NK-92 (cell line): ENCODE measurements around the gene FOXC1.

Experiments used
- DNase-seq: peaks from one replicate; lab custom pipeline; 2025; ENCODE audit not compliant: unreplicated experiment; lab: John Stamatoyannopoulos, UW

Gene FOXC1

DNA sequence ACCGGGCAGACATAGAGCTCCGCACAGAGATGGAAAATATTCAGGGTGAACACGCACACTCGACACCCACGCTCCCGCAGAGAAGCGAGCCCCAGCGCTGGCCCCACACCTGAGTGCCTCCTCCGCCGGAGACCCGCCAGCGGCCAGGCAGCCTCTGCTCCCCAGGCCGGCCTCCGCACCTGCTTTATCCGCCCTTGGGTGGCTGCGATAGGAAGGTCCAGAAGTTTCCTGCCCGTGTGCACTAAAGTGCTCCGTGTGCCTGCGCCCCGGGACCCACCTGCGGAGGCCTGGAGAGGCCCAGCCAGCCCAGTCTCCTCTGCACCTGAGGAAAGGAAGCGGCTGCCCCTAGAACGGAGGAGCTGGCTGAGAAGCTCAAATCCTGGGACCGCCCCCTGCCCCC is 10.8 kb upstream of the FOXC1 start:
- DNase-seq, result no peak

DNA sequence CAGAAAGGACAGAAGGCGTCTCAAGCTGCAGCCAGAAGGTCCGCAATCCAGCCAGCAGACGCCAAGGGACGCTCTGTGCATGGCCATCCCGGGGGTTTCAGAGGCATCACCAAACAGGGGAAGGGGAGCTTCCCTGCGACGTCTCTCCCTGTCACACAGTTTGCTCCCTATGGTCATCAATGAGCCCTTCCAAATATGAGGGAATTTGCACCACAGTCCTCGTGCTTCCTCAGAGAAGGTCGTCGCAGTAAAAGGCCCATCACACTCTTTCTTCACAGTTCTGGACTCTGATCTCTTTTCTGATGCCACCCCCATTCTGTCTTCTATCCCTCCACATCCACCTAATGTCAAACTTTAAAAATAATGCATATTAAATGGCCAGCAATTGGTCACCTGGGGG is 10.2 kb upstream of the FOXC1 start:
- DNase-seq, result no peak

DNA sequence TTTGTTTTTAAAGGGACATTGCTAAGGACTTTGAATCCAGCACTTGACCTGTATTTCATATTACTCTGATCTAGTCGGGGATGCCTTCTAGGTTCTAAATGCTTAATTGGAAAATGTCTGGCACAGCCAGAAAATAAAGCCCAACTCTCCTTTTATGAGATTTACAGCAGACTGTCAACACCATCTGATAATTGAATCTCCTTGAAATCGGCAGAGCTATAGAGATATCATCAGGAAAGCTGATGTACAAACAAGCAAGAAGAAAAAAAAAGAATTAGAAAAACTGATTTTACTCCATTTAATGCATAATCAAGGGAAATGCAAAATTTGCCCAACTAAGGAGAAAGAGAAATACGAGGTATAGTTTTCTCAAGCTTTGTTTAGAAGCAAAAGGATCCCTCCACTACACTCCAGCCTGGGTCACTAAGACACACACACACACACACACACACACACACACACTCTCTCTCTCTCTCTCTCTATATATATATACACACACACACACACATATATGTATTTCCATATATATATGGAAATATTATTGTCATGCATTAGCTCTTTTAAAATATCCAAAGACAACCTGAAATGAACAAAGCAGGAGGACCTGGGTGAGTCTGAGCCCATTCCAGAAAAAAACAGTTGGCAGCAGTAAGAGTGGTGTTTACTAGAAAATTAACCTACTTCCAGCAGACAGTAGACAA is 9.5 kb upstream of the FOXC1 start:
- DNase-seq, result no peak

DNA sequence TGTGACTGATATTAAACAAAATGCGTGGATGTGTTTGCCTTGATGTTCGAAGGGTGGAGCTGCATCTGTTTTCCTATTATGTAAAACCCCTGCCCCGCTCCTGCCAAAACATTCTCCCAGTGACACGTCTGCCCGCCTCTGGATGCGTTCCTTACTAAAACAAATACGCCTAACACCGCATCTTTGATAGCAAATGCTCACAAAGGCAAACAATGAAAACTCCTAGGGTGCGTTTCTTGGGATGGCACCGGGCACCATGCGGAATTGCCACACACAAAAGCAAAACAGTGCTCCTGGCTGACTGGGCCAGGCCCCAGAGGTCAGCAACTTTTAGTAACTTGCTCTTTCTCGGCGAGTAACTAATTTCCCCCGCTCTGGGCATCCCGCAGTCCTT is 9.0 kb upstream of the FOXC1 start:
- no peak for DNase-seq

DNA sequence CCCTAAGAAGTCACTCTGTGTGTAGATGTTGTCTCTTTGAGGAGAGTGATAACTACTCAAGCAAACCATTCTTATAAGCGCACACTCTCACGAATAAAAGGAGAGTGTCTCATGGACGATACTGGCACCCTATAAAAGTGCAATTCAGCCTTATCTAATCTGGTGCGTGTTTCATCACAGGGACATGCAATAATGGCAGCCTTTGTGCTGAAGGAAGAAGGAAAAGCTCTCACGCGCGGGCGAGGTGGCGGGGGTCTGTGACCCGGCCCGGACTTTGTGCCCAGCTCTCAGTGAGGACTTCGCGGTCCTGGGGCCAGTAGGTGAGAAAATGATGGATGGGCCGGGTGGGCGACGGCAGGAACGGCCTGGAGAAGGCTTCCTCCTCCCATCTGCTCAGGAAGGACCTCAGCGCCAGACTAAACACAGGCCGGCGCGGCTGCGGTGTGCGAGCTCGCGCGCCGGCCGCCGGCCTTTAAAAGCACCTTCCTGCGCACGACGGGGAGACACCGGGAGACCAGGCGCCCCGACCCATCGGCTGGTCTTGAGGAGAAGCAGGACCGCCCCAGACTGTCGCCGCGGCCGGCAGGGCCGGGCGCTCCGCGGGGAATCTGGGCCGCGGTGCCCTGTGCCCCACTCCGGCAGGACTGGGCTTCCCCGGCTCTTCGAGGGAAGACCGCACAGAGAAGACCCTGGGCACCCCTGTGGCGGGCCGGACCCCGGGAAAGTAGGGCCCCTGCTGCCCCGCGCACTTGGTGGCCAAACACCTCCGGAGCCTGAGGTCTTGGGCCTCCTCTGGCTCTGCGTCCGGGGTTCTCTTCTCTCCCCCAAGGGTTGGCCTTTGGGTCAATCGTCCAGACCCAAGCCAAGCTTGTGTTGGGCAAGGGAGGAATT is 8.3 kb upstream of the FOXC1 start:
- no peak for DNase-seq

DNA sequence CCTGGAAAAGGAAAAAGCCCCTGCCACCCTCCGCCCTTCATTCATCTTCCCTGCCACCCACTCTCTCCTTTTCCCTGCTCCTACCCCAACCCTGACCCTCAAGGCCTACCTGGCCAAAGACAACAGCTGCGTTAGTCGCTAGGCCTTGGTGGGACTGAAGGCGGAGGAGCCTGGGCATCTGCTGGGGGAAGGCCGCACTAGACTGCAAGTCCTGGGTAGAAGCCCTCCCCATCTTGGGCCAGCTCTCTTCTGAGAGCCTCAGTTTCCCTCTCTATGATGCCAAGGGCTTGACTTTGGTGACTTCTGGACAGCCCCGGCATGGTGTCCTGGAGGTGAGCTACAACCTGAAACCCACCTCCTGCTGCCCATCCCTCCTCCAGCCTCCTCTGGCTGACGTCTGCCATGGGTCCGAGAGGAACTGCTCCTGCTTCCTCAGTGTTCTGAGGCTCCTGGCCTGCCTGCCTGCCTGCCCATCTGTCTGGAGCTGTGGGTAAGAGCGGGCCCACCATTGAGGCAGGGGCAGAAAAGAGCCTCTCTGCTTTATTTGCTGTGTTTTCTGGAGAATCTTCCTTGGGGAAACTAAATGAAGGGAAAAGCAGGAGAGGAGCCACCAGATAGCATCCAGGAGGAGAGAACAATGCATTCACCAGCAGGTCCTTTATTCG is 7.5 kb upstream of the FOXC1 start:
- no peak for DNase-seq

DNA sequence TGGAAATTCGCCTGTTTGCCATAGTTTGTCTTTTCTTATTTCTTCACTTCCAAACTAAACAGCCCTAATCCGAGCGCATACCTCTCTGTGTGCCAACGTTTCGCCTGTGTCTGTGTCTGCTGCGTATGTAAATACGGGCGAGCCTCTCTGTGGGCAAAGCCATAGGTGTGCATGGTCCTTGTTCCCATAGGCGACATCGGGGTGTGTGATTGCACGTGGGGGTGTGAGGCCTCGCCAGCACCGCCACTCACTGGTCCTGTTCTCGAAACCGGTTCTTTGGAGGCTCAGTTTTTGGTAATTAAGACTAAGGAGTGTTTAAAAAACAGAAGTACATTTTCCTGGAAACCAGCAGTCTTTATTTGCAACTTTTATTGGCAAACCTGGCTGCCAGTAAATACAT is 6.0 kb upstream of the FOXC1 start:
- no peak for DNase-seq

DNA sequence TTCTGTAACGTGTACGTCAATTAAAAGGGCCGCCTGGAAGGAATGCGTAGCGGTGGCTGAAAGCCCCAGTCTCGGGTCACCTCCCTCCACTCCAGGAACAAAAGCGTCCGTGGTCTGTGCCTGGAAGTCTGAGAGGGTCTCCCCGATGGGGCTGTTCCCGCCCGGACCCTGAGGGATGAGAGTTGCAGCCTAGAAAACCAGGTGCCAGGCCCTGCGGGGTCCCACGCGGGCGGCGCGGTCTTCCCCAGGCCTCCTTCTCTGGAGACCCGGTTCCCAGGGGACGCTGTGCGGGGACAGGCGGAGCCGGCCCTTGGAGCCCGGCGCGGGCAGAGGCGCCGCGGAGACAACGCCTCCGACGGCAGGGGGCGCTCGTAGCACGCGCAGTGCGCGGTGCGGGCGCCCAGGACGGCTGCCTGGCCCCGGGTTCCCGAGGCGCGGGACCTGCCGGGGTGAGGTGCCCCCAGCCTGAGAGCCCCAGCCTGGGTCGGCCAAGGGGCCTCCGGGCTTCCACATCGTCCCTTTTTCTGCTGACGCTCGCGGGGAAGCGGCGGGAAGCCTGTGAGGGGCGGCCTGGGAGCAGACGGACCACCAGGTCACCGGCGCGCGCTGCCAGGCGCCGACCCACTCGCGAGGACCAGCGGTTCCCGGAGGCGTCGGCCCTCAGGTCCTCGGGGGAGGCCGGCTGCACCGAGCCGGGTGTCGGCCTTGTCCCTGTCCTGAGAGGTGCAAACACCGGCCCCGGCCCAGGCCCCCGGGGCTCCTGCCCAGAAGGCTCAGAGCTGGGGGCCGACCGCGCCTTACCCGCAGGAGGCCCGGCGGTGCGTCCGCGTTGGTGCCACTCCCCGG is 5.3 kb upstream of the FOXC1 start:
- DNase-seq, result no peak

DNA sequence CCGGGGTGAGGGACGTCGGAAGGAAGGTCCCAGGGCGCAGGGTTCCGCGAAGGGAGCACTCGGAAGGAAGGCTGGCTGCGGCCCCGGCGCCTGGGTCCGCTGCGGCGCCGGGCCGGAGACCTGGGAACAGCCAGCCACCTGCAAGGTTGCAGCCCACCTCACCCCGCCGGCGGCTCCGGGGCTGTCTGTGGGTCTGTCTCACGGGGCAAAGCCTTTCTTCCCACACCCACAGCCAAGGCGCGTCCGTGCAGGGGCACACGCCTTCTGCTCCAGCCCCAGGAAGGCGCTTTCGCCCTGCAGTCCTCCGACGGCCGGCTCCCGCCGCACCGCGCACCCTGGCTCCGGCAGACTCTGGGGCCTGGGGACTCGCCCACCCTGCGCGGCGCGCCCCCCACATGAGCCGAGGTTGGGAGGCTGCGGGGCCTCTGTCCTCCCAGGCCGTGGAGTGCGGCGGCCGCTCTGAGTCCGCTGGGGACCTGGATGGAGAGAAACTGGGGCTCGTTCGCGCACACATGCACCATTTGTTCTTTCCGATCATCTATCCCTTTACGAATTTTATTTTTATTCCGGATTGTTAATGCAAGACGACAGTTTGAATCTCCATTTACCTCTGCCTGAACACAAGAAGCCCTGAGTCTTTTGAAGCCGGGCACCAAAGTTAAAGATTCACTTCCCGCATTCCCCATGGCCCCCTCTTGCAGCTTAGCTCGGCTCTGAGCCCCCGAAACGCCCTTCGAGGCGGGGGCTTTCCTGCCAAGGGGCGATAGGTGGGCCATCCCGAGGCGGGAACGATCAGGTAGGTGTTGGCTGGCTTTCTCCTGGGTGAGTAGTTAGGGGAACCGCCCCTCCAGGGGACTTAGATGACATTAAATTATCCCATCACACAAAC is 4.5 kb upstream of the FOXC1 start:
- DNase-seq, result no peak

DNA sequence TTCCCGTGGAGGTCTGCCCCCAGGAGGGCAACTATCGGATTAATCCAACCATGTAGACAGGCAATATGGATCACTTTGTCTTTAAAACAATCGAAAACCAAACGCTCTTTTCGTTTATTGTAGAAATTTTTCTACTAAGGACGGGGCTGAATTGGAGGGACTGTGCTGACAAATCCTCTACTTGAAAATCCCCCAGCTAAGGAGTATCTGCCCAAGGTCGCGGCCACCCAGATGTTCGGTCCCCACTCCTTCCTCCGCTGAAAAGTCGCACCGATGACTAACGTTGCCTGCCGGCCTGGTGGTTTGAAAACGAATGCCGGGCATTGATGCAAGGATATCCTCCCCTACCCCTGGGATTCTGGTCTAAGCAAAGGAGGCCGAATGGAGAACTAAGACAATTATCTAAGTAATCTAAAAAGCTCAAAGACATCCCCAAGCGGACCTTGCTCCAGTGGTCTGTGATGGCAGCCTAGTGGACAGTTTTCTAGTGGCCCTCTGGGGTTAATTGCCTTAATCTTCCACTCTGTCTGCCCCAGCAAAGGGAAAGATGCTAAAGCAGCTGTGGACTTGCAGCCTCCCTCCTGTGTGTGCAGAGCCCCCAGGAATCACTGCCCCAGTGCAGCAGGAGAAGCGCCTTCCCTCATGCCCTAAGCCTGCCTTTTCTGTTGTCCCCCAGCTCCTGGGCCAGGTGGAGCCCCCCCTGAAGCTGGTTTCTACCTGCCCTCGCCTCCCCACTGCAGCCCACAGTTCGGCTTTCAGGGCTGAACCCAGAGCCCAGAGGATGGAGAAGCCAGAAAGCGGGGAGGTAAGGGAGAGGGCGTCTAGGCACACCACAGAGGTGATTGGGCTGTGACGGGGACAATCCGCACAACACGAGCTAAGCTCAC is 3.6 kb upstream of the FOXC1 start:
- no peak for DNase-seq

DNA sequence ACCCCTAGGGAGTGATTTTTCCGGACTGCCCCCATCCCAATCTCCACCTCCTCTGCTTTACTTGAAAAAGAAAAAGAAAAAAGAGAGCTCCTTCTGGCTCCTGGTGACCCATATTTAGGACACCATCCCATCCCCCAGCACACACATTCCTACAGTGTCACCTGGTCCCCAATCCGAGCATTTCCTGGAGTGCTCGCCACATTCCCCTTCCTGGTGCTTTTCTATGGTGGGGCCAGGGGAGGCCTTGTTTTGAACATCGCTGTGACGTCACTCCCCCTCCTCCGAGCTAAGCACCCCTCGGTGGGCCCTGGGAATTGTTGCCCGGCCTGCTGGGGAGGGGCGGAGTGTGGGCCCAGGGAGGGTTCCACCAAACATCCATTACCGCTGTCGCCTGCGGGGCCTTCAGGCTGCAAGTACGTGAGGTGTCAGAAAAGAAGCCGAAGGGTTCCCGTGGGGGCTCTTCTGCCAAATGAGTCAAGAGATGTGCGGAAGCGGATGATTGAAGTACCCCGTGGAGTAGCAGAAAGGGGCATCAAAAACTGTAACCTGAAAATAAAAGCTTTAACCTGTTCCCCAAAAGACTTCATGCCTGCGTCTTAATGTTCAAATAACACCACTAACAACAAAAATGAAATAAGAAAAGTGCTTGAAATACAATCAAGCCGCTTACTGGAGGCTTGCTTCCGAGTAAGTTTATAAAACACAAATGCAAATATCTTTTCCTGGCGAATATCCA is 2.8 kb upstream of the FOXC1 start:
- DNase-seq, result no peak

DNA sequence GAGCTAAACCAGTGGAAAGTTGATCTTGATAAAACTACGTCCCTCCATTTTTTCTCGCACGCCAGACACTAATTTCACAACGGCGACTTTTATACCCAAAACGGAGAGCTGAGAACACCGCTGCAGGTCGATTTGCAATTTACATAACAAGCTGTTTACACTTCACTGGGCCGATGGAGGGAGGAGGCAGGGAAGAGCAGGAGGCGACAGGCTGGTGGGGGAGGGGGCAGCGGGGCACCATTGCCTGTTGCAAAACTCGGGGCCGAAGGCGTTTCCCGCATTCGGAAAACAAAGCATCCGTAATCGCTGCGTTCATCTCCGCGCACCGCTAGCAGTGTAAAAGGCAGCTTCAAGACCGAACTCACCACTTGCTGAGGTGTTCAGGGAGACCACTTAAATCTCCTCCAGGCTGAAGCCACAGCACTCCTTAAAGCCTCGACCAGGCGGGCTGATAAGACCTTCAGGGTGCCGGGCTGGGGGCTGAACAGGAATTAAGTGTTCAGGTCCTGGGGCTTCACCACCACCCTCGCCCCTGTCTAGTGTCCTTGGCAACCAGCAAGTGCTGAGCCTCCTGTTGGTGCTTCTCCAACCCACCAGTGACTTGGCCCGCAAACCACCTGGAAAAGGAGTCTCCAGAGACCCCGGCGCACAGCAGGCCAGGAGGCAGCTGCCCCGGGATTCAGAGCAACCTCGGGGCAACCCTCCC is 2.0 kb upstream of the FOXC1 start:
- DNase-seq, result no peak

DNA sequence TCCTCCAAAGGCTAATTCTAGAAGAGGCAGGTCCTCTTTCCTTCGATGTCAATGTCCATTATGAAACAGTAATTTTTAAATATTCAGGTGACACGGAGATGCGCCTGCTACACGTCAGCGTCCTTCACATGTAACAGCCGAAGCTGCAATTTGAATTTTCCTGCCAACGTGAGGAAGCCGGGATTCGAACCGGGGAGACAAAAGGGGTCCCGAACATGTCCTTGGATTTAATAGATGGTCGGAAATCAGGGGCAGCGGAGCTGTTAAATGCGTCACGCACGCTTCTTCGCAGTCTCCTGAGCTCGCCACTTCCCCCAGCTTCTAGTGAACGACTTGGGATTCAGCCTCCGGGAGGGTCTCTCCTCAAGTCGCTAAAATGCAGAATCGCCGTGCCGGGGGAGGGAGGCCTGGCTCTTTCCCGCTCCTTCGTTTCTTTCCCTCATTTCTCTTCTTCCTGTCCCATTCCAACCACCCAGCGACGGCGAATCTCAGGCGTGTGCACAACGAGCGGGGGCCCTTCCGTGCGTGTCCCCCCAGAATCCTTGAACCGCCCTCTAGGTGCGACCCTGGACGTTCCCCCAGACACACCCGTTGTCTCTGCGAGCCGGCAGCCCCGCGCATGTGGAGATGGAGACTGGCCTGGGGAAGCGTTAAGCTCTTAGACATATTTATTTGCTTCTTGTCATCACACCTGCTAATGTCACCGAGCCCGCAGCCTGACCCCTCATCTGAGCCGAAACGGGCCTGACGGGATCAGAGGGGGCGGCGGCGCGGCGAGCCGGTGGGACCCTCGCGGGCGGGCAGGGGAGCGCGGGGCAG is 1.3 kb upstream of the FOXC1 start:
- DNase-seq, result no peak

DNA sequence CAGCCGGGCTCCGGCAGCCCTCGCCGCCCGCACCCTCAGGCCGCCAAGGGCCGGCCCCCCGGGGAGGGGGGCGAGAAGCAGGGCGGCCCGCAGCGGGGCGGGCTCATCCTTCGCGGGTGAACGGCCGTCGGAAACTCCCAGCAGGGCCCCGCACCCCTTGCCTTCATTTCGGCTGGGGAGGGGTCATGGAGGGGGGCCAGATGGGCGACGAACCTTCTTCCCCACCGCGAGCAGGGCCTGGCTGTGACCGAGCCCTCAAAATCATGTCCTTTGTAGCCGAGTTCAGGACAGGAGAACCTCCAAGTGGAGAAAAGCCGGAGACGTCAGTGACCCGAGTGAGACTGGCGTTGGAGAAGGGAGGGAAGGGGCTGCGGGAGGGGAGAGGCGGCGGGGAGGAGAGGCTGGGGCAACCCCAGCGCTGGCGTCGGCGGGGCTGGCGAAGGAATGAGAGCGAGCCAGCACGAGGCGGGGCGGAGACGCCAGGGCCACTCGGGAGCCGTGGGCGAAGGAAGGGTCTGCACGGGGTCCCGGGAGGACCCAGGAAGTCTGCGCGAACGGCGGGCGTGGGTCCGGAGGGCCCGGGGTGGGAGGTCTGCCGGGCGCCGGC is 571 bp upstream of the FOXC1 start:
- no peak for DNase-seq

DNA sequence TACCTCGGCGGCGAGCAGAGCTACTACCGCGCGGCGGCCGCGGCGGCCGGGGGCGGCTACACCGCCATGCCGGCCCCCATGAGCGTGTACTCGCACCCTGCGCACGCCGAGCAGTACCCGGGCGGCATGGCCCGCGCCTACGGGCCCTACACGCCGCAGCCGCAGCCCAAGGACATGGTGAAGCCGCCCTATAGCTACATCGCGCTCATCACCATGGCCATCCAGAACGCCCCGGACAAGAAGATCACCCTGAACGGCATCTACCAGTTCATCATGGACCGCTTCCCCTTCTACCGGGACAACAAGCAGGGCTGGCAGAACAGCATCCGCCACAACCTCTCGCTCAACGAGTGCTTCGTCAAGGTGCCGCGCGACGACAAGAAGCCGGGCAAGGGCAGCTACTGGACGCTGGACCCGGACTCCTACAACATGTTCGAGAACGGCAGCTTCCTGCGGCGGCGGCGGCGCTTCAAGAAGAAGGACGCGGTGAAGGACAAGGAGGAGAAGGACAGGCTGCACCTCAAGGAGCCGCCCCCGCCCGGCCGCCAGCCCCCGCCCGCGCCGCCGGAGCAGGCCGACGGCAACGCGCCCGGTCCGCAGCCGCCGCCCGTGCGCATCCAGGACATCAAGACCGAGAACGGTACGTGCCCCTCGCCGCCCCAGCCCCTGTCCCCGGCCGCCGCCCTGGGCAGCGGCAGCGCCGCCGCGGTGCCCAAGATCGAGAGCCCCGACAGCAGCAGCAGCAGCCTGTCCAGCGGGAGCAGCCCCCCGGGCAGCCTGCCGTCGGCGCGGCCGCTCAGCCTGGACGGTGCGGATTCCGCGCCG is 994 bp downstream of the FOXC1 start:
- DNase-seq, result no peak

DNA sequence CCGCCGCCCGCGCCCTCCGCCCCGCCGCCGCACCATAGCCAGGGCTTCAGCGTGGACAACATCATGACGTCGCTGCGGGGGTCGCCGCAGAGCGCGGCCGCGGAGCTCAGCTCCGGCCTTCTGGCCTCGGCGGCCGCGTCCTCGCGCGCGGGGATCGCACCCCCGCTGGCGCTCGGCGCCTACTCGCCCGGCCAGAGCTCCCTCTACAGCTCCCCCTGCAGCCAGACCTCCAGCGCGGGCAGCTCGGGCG is 1.5 kb downstream of the FOXC1 start:
- DNase-seq, result no peak
